ENCODE data around the gene ANO2. TPM values are rescaled to one million over a fixed set of nuclear protein-coding genes. Genes with fewer than 3 reads are reported as not detected.

ANO2 gene
- total RNA-seq, 3 donors from 2014 or later (not counting 1 experiment from before 2014, with no cell fraction given): not detected

DNA sequence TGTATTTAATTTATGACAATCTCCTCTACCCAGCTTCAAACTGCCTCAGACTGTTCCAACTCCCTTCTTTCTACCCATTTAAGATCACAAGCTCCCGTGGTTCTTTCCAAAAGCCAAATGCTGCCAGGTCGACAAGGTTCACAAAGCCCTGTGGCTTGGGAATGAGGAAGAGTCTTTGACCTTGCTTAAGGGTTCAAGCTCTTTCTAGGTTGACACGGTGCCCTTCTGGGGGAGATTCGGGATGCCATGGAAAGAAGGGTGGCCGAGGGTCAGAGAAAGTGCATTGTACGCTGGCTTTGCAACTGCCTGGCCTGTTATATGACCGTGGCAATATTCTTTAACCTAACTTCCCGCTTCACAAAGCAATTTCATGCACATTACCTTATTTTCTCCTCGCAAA lies 239.3 kb downstream of the ANO2 start:
- 84% methylated on average over 9 of the region's 9 CpGs for WGBS (ENCODE audit: insufficient coverage)
- Histone ChIP-seq H3K9me3 (ENCODE audit: control insufficient read depth, insufficient read depth, low read length) (no peaks in the 10 kb centered on the region), H3K4me3 (ENCODE audit: low read length) (no peak overlapping the region), H3K27ac (ENCODE audit: low read length) (no peak overlapping the region), H3K27me3 (ENCODE audit: control insufficient read depth, insufficient read depth, low read length) (no peaks in the 10 kb centered on the region), H3K4me1 (ENCODE audit: control insufficient read depth, insufficient read depth, low read length) (no peaks in the 10 kb centered on the region), H3K36me3 (ENCODE audit: control insufficient read depth, insufficient read depth, low read length) (no peaks in the 10 kb centered on the region)
- Mint-ChIP-seq H3K4me3 (no peak overlapping the region), H3K27ac (no peak overlapping the region), H3K9me3 (no peaks in the 10 kb centered on the region), H3K27me3 (ENCODE audit: low read depth in 2 of 2) (peaks cover 13 to 17% of the 10 kb centered on the region in 2 donors), H3K36me3 (no peaks in the 10 kb centered on the region), H3K4me1 (peaks cover 0 to 5% of the 10 kb centered on the region in 2 donors)
- TF ChIP-seq, protein P1, sequence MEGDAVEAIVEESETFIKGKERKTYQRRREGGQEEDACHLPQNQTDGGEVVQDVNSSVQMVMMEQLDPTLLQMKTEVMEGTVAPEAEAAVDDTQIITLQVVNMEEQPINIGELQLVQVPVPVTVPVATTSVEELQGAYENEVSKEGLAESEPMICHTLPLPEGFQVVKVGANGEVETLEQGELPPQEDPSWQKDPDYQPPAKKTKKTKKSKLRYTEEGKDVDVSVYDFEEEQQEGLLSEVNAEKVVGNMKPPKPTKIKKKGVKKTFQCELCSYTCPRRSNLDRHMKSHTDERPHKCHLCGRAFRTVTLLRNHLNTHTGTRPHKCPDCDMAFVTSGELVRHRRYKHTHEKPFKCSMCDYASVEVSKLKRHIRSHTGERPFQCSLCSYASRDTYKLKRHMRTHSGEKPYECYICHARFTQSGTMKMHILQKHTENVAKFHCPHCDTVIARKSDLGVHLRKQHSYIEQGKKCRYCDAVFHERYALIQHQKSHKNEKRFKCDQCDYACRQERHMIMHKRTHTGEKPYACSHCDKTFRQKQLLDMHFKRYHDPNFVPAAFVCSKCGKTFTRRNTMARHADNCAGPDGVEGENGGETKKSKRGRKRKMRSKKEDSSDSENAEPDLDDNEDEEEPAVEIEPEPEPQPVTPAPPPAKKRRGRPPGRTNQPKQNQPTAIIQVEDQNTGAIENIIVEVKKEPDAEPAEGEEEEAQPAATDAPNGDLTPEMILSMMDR (IDR thresholded peaks at IDR 0.05): no peak
- ATAC-seq: no peak
- DNase-seq: no peak
- intact Hi-C loops (cut with micrococcal nuclease): no loop called here

DNA sequence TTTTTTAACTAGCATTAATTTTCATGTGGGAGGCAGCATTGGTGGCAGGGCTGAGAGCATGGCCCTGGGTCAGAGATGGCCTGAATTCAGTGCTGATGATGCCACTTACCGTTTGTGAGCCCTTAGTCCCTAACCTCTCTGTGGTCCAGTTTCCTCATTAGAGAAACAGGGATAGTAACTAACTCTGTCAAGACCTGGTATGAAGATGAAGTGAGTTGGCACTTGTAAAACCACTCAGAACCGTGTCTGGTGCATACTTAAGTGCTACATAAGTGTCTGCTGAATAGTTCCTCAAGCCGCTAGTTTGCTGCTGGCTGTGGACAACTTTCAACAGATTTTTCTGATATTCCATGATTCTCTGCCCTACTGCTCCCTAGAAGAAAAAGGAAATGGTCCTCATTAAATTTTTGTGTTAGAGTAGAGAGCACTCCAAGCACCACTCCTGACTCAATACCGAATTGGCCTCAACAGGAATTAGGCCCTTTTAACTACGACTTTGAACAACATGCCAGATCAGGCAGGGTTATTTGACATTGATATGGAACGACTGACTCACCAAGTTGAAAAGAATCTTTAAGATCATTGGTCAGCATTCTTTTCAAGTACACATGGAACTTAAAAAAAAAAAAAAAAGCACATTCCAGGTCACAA lies 250.2 kb downstream of the ANO2 start:
- H3K4me1 Mint-ChIP-seq: no peaks in the 10 kb centered on the region
- Histone ChIP-seq H3K4me3 (ENCODE audit: low read length) (no peak overlapping the region), H3K9me3 (ENCODE audit: control insufficient read depth, insufficient read depth, low read length) (no peaks in the 10 kb centered on the region), H3K36me3 (ENCODE audit: control insufficient read depth, insufficient read depth, low read length) (no peaks in the 10 kb centered on the region), H3K4me1 (ENCODE audit: control insufficient read depth, insufficient read depth, low read length) (no peaks in the 10 kb centered on the region), H3K27ac (ENCODE audit: low read length) (no peak overlapping the region), H3K27me3 (ENCODE audit: control insufficient read depth, insufficient read depth, low read length) (no peaks in the 10 kb centered on the region)
- H3K4me3 Mint-ChIP-seq: no peak overlapping the region
- no peaks in the 10 kb centered on the region for H3K27me3 Mint-ChIP-seq (ENCODE audit: low read depth in 2 of 2)
- TF ChIP-seq, protein P1 (IDR thresholded peaks at IDR 0.05): no peak
- H3K9me3 Mint-ChIP-seq: no peaks in the 10 kb centered on the region
- no peaks in the 10 kb centered on the region for H3K36me3 Mint-ChIP-seq
- 79% methylated on average over 6 of the region's 6 CpGs for WGBS (ENCODE audit: insufficient coverage)
- ATAC-seq: no peak
- intact Hi-C loops (cut with micrococcal nuclease): no loop called here
- H3K27ac Mint-ChIP-seq: no peak overlapping the region
- no peak for DNase-seq

DNA sequence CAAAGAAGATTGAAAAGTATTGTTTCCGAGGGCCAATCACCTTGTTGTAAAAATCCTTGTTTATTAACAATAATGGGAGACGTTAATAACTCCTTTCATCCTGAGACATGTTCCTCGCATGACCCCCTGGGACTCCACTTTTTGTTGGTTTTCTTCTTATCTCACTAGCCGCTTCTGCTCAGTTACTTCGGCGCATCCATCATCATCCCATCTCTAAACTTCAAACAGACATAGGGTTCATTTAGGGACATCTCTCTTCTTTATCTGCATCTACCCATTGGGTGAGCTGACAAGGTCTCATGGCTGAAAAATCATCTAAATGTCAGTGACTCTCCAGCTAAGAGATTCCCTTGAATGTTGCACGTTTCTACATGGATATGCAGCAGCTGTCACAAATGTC lies 252.2 kb downstream of the ANO2 start:
- H3K27ac ChIP-seq (ENCODE audit: low read length): no peak overlapping the region
- WGBS (ENCODE audit: insufficient coverage): 94% methylated on average over 7 of the region's 7 CpGs
- Mint-ChIP-seq H3K27me3 (ENCODE audit: low read depth in 2 of 2) (no peaks in the 10 kb centered on the region), H3K4me1 (no peaks in the 10 kb centered on the region), H3K27ac (no peak overlapping the region), H3K9me3 (no peaks in the 10 kb centered on the region), H3K4me3 (no peak overlapping the region), H3K36me3 (no peaks in the 10 kb centered on the region)
- no peak for DNase-seq
- TF ChIP-seq, protein P1 (IDR thresholded peaks at IDR 0.05): no peak
- H3K4me1 ChIP-seq (ENCODE audit: control insufficient read depth, insufficient read depth, low read length): no peaks in the 10 kb centered on the region
- H3K4me3 ChIP-seq (ENCODE audit: low read length): no peak overlapping the region
- no peak for ATAC-seq
- intact Hi-C loops (cut with micrococcal nuclease): no loop called here
- H3K36me3 ChIP-seq (ENCODE audit: control insufficient read depth, insufficient read depth, low read length): no peaks in the 10 kb centered on the region
- no peaks in the 10 kb centered on the region for H3K27me3 ChIP-seq (ENCODE audit: control insufficient read depth, insufficient read depth, low read length)
- H3K9me3 ChIP-seq (ENCODE audit: control insufficient read depth, insufficient read depth, low read length): no peaks in the 10 kb centered on the region

DNA sequence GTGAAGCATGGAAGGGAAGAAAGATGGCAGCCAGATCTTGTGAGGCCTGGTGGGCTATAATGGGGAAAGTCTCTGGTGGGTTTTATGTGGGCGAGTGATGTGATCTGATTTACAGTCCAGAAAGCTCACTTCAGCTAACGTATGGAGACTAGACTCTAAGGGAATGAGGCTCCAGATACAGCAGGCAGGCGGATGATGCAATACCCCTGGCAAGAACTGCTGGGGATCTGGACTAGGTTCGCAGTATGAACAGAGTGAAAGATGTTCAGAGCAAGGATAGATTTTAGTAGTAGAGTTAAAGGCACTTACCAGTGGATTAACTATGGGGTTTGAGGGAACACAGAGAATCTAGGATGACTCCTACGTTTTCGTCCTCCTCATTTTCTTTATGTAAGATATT lies 253.1 kb downstream of the ANO2 start:
- Histone ChIP-seq H3K4me3 (ENCODE audit: low read length) (no peak overlapping the region), H3K27me3 (ENCODE audit: control insufficient read depth, insufficient read depth, low read length) (no peaks in the 10 kb centered on the region), H3K4me1 (ENCODE audit: control insufficient read depth, insufficient read depth, low read length) (no peaks in the 10 kb centered on the region), H3K9me3 (ENCODE audit: control insufficient read depth, insufficient read depth, low read length) (no peaks in the 10 kb centered on the region), H3K27ac (ENCODE audit: low read length) (no peak overlapping the region), H3K36me3 (ENCODE audit: control insufficient read depth, insufficient read depth, low read length) (no peaks in the 10 kb centered on the region)
- no peak overlapping the region for H3K27ac Mint-ChIP-seq
- ATAC-seq (no peak), DNase-seq (no peak)
- H3K27me3 Mint-ChIP-seq (ENCODE audit: low read depth in 2 of 2): no peaks in the 10 kb centered on the region
- H3K36me3 Mint-ChIP-seq: no peaks in the 10 kb centered on the region
- H3K9me3 Mint-ChIP-seq: no peaks in the 10 kb centered on the region
- H3K4me3 Mint-ChIP-seq: no peak overlapping the region
- 78% methylated on average over 6 of the region's 6 CpGs for whole genome bisulfite sequencing (ENCODE audit: insufficient coverage)
- no peaks in the 10 kb centered on the region for H3K4me1 Mint-ChIP-seq
- intact Hi-C loops (cut with micrococcal nuclease): no loop called here
- TF ChIP-seq, protein P1 (IDR thresholded peaks at IDR 0.05): no peak
